BE2C (cell line): Measurements from ENCODE around the gene HES7.
"Not testable (repeated sequence)": the region's sequence is repeated elsewhere in the genome, so short reads cannot be mapped to it uniquely, and the experiment has no call there.

Source experiments
- DNase-seq: peaks from one replicate; pipeline ENCODE4 v3.0.0-alpha.2; 2020
- H3K27me3 ChIP-seq: fragments of 250-450 bp; sonication (Bioruptor Pico); 2 replicates; pipeline ENCODE4 v1.5.1; 2020; ENCODE audit warnings: mild to moderate bottlenecking
- H3K36me3 ChIP-seq: fragments of 250-450 bp; sonication (Bioruptor Pico); 2 replicates; pipeline ENCODE4 v1.5.1; 2020; ENCODE audit warnings: mild to moderate bottlenecking
- H3K4me1 ChIP-seq: fragments of 250-450 bp; sonication (Bioruptor Pico); 2 replicates; pipeline ENCODE4 v1.5.1; 2020
- H3K4me3 ChIP-seq: 2 replicates; pipeline ENCODE4 v1.5.1; 2011; ENCODE audit warnings: low read depth, low read length
- H3K9me3 ChIP-seq: fragments of 250-450 bp; sonication (Bioruptor Pico); 2 replicates; pipeline ENCODE4 v1.5.1; 2020
- TF ChIP-seq, protein P1 (sequence below): IDR thresholded peaks from 2 replicates; pipeline ENCODE4 v1.5.1; 2012; ENCODE audit warnings: mild to moderate bottlenecking, low read depth, low read length

HES7 gene

DNA sequence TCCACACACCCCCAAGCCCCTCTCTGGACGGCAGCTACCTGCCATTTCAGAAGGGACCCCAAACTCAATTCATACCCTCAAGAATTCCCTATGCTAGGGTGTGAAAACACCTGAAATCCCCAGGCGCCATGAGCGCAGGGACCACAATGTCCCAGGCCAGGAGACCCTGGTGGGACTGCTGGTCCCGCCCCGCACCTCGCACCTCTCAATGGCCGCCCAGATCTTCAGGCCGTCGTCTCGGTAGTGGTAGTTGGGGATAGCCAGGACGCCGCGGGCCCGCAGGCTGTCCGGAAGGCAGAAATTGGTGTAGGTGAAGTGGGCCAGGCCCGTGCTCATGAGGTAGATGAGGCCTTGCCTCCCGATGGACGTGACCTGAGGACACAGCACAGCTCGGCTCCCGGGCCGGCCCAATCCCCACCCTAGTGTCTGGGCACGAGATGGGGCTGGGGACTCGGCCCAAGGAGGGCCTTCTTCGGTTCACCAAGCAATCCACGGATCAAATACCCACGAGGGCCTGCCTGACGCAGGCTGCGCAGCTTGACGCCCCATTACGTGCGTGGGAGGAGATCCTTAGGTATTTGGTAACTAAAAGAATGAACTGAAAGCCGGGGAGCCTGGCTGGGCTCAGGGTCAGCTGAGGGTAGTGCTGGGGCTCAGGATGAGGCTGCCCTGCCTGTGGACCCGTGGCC, 14.8 kb downstream of the HES7 start:
- Histone ChIP-seq H3K4me1 (no peaks in the 10 kb centered on the region), H3K36me3 (no peaks in the 10 kb centered on the region), H3K9me3 (no peaks in the 10 kb centered on the region), H3K4me3 (no peak overlapping the region), H3K27me3 (no peaks in the 10 kb centered on the region)
- no peak for DNase-seq
- TF ChIP-seq, protein P1, sequence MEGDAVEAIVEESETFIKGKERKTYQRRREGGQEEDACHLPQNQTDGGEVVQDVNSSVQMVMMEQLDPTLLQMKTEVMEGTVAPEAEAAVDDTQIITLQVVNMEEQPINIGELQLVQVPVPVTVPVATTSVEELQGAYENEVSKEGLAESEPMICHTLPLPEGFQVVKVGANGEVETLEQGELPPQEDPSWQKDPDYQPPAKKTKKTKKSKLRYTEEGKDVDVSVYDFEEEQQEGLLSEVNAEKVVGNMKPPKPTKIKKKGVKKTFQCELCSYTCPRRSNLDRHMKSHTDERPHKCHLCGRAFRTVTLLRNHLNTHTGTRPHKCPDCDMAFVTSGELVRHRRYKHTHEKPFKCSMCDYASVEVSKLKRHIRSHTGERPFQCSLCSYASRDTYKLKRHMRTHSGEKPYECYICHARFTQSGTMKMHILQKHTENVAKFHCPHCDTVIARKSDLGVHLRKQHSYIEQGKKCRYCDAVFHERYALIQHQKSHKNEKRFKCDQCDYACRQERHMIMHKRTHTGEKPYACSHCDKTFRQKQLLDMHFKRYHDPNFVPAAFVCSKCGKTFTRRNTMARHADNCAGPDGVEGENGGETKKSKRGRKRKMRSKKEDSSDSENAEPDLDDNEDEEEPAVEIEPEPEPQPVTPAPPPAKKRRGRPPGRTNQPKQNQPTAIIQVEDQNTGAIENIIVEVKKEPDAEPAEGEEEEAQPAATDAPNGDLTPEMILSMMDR, result no peak

DNA sequence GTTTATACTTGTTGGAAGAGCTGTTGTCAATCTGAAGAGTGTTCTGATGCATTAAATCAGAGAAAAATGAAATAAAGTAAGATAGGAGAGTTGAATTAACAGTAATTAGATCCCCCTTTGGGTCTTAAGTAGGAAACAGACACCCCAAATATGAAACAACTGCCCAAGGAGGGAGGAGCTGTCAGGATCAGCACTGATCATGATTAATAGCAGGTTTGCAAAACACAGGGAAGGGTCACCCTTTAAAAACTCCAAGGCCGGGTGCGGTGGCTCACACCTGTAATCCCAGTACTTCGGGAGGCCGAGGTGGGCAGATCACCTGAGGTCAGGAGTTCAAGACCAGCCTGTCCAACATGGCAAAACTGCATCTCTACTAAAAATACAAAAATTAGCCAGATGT, 16.9 kb downstream of the HES7 start:
- not testable (repeated sequence) for DNase-seq, H3K27me3 ChIP-seq, H3K36me3 ChIP-seq, H3K4me3 ChIP-seq, H3K4me1 ChIP-seq, H3K9me3 ChIP-seq

DNA sequence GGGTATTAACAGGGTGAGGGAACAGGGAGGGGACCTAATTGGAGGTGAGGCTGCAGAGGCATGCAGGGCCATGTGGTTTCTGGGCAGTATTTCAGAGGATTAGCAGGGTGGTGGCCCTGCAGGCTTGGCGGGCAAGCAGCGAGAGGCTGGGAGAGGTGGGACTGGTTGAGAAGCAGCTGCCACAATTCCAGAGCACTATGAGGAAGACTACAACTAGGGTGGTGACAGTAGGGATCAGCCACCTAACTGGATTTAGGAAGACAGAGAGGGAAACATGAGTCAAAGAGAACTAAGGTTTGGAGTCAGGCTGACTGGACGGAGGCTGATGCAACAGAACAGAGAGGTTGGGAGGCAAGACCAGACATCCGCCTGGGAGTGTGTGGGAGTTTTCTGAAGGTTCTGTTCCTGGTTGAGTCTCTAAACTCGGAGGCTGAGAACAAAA, 17.9 kb downstream of the HES7 start:
- TF ChIP-seq, protein P1, result no peak
- Histone ChIP-seq H3K9me3 (no peaks in the 10 kb centered on the region), H3K27me3 (no peaks in the 10 kb centered on the region), H3K4me3 (no peak overlapping the region), H3K4me1 (no peaks in the 10 kb centered on the region), H3K36me3 (no peaks in the 10 kb centered on the region)
- no peak for DNase-seq

DNA sequence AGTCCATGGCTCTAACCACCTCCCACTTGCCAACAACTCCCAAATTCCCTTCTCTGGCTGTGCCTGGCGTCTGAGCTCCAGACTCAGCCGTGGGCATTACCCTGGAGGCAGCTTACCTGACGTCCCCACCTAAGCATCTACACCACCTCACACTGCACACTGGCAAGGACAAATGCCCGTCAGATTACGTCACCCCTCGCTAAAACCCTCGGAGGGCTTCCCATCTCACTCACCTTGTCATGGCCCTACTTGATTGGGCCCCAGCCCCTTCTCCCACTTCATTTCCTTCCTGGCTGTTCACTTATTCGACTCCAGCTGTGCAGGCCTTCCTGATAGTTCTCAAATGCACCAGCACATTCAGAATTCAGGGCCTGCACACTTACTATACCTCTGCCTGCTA, 19.0 kb downstream of the HES7 start:
- no peaks in the 10 kb centered on the region for H3K9me3 ChIP-seq
- DNase-seq, result no peak
- TF ChIP-seq, protein P1, result no peak
- no peaks in the 10 kb centered on the region for H3K36me3 ChIP-seq
- no peaks in the 10 kb centered on the region for H3K27me3 ChIP-seq
- no peaks in the 10 kb centered on the region for H3K4me1 ChIP-seq
- no peak overlapping the region for H3K4me3 ChIP-seq

DNA sequence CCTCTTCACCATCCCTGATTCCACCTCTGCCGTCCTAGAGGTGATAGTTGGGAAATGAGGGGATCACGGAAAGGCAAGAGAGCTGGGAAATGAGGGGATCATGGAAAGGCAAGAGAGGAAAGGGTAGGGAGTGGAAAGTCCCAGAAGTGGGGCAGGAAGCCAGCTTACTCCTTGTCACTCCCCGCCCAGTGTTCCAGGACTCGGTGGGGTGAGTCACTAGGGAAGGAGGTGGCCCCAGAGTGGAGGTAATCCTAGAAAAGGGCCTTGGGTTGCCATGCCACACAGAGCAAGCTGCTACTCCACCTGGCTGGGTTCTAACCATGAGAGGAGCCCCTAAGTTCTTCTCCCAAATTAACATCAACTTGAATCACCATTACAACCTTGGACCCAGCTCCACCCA, 20.4 kb downstream of the HES7 start:
- H3K27me3 ChIP-seq, result no peaks in the 10 kb centered on the region
- H3K4me1 ChIP-seq, result no peaks in the 10 kb centered on the region
- H3K9me3 ChIP-seq, result no peaks in the 10 kb centered on the region
- H3K36me3 ChIP-seq, result no peaks in the 10 kb centered on the region
- no peak overlapping the region for H3K4me3 ChIP-seq
- no peak for DNase-seq
- TF ChIP-seq, protein P1, result no peak

DNA sequence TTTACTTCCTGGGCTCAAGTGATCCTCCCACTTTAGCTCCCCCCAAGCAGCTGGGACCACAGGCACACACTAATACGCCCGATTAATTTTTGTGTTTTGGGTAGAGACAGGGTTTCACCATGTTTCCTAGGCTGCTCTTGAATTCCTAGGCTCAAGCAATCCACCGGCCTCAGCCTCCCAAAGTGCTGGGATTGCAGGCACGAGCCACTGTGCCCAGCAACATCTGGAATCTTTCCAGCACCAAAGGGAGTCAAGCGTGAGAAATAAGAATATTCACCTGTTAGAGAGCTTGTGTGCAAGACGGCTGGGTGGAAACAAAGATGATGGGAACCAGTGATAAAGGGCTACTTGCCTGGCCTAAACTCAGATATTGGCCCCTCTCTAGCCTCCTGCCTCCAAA, 22.2 kb downstream of the HES7 start:
- no peak for DNase-seq
- Histone ChIP-seq H3K4me3 (no peak overlapping the region), H3K9me3 (no peaks in the 10 kb centered on the region), H3K36me3 (no peaks in the 10 kb centered on the region), H3K4me1 (no peaks in the 10 kb centered on the region), H3K27me3 (no peaks in the 10 kb centered on the region)
- TF ChIP-seq, protein P1, result no peak
